Lower leg skin (tissue), 3 donors: Measurements from ENCODE around the gene F11.

Source experiments
- POLR2A ChIP-seq, 2 donors: fragments of 450-650 bp; IDR thresholded peaks; one replicate each; pipeline ENCODE4 v1.6.1; 2016 to 2017; ENCODE audit warnings: antibody characterized with exemption in 2 of 2, mild to moderate bottlenecking in 1 of 2, moderate library complexity in 1 of 2
- TF ChIP-seq, protein P1 (sequence below), 3 donors: fragments of 450-650 bp; IDR thresholded peaks; one replicate each; pipeline ENCODE4 v1.5.1; 2016; ENCODE audit warnings: antibody characterized with exemption in 3 of 3, mild to moderate bottlenecking in 3 of 3, moderate library complexity in 2 of 3

DNA sequence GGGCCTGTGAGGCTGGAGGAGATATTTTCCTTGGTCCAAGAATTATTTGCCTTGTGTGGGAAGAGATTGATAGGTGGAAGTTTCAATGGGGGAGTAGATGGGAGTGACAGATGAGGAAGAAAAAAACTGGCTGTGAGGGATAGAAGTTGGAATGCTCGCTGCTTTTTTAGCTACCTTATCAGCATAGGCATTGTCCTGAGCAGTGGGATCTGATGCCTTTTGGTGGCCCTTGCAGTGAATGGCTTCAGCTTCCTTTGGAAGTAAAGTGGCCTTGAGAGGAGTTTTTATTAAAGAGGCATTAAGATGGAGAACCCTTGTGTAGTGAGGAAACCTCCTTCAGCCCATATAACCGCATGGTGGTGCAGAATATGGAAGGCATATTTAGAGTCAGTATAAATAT, 22.7 kb upstream of the F11 start:
- TF ChIP-seq, protein P1, sequence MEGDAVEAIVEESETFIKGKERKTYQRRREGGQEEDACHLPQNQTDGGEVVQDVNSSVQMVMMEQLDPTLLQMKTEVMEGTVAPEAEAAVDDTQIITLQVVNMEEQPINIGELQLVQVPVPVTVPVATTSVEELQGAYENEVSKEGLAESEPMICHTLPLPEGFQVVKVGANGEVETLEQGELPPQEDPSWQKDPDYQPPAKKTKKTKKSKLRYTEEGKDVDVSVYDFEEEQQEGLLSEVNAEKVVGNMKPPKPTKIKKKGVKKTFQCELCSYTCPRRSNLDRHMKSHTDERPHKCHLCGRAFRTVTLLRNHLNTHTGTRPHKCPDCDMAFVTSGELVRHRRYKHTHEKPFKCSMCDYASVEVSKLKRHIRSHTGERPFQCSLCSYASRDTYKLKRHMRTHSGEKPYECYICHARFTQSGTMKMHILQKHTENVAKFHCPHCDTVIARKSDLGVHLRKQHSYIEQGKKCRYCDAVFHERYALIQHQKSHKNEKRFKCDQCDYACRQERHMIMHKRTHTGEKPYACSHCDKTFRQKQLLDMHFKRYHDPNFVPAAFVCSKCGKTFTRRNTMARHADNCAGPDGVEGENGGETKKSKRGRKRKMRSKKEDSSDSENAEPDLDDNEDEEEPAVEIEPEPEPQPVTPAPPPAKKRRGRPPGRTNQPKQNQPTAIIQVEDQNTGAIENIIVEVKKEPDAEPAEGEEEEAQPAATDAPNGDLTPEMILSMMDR (IDR thresholded peaks at IDR 0.05): no peak
- TF ChIP-seq POLR2A (IDR thresholded peaks at IDR 0.05): no peak
